Measurements from ENCODE around the gene POLR2J3. TPM values are rescaled to one million over a fixed set of nuclear protein-coding genes. Genes with fewer than 3 reads are reported as not detected.
"Not testable (repeated sequence)": the region's sequence is repeated elsewhere in the genome, so short reads cannot be mapped to it uniquely, and the experiment has no call there.

Gene POLR2J3
- total and polyA plus RNA-seq, 2 of the 8 experiments (the other 6 are each of a cell fraction or from before 2014, with no cell fraction given): 18.7 to 24.6 TPM

GRCh38 chr7:102583495-102583894, 11.1 kb upstream of the POLR2J3 start:
- H3K4me3 ChIP-seq (ENCODE audit: extremely low read depth in 1 of 4, insufficient read depth in 2 of 4, low read depth in 3 of 4, low read length in 4 of 4); H2BK120ac ChIP-seq (replicated peaks; ENCODE audit: low read depth, low read length); H2BK20ac ChIP-seq (ENCODE audit: low read length); H3K36me3 ChIP-seq (ENCODE audit: control insufficient read depth in 2 of 4, insufficient read depth in 4 of 4, low read length in 3 of 4); H2AFZ ChIP-seq (ENCODE audit: low read length); H2BK12ac ChIP-seq (ENCODE audit: low read depth, low read length); H3K79me2 ChIP-seq (ENCODE audit: control insufficient read depth in 1 of 2, insufficient read depth in 2 of 2, low read length in 2 of 2); H3K9ac ChIP-seq (replicated peaks in 1 of 4; ENCODE audit: extremely low read depth in 1 of 4, low read depth in 3 of 4, low read length in 3 of 4); H3K14ac ChIP-seq (ENCODE audit: insufficient read length); H3K9me3 ChIP-seq (ENCODE audit: insufficient read depth in 2 of 2, low read depth in 1 of 2, low read length in 1 of 2); H4K8ac ChIP-seq (ENCODE audit: extremely low read depth, insufficient read depth, low read length); H3K27ac ChIP-seq (ENCODE audit: low read depth, low read length); DNase-seq (ENCODE audit: low read depth in 1 of 2, low spot score in 2 of 2); H3K4ac ChIP-seq (replicated peaks; ENCODE audit: insufficient read length, low read depth, low read length); H4K5ac ChIP-seq (ENCODE audit: insufficient read length, low read depth, low read length); H3K23me2 ChIP-seq (ENCODE audit: low read depth, low read length); H3K27me3 ChIP-seq (replicated peaks in 1 of 4; ENCODE audit: control insufficient read depth in 3 of 4, extremely low read depth in 1 of 4, insufficient read depth in 3 of 4, low read length in 3 of 4); H3K18ac ChIP-seq (ENCODE audit: extremely low read depth, low read length); H2BK5ac ChIP-seq (ENCODE audit: low read depth, low read length); POLR2A ChIA-PET (ENCODE audit: partially characterized antibody); H3K4me1 ChIP-seq (replicated peaks in 1 of 4; ENCODE audit: control insufficient read depth in 3 of 4, insufficient read depth in 4 of 4, low read length in 3 of 4); H3K4me2 ChIP-seq (ENCODE audit: insufficient read depth in 1 of 2, low read depth in 2 of 2, low read length in 2 of 2); H2BK15ac ChIP-seq (ENCODE audit: low read length); H4K20me1 ChIP-seq (replicated peaks in 1 of 2; ENCODE audit: control insufficient read depth in 1 of 2, insufficient read depth in 2 of 2, low read length in 2 of 2); H3K79me1 ChIP-seq (ENCODE audit: low read depth, low read length); H3K23ac ChIP-seq (ENCODE audit: insufficient read length); H4K91ac ChIP-seq (replicated peaks; ENCODE audit: insufficient read length, low read length); H3K56ac ChIP-seq (replicated peaks; ENCODE audit: insufficient read length, low read depth, low read length); H2AK5ac ChIP-seq (ENCODE audit: low read depth, low read length); FAIRE-seq; CTCF ChIA-PET (ENCODE audit: partially characterized antibody): not testable (repeated sequence)
- no CpG with 5 or more reads among the region's 5 CpGs for WGBS, 2 experiments (ENCODE audit: extremely low coverage in 1 of 2, insufficient coverage in 1 of 2, insufficient read length in 1 of 2, insufficient replicate concordance in 2 of 2, low coverage in 1 of 2, low lambda C conversion rate in 2 of 2, missing lambda C conversion rate in 1 of 2)

DNA sequence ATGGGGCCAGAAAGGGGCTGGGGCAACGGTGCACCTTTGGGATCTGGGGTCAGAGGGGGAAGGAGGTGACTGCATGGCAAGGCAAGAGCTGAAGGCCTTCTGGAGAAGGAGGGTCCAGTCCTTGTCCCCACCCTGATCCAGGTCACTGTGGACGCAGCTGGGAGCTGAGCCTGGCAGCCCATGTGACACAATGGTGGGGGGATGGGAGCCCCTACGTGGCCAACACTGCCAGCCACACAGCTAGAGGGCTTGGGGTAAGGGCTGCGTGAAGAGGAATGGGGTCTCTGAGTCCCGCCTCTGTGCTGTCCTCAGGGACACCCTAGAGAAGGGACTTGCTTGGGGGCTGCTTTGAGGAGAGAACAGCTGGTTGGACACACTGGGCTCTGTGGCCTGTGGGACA, 9.3 kb upstream of the POLR2J3 start:
- H4K5ac ChIP-seq (ENCODE audit: insufficient read length, low read depth, low read length); H3K9ac ChIP-seq (replicated peaks in 1 of 4; ENCODE audit: extremely low read depth in 1 of 4, low read depth in 3 of 4, low read length in 3 of 4); H4K20me1 ChIP-seq (replicated peaks in 1 of 2; ENCODE audit: control insufficient read depth in 1 of 2, insufficient read depth in 2 of 2, low read length in 2 of 2); H2BK12ac ChIP-seq (ENCODE audit: low read depth, low read length); H2AK5ac ChIP-seq (ENCODE audit: low read depth, low read length); H2BK120ac ChIP-seq (replicated peaks; ENCODE audit: low read depth, low read length); H3K4ac ChIP-seq (replicated peaks; ENCODE audit: insufficient read length, low read depth, low read length); H3K4me2 ChIP-seq (ENCODE audit: insufficient read depth in 1 of 2, low read depth in 2 of 2, low read length in 2 of 2); H4K91ac ChIP-seq (replicated peaks; ENCODE audit: insufficient read length, low read length); H3K4me3 ChIP-seq (ENCODE audit: extremely low read depth in 1 of 4, insufficient read depth in 2 of 4, low read depth in 3 of 4, low read length in 4 of 4); H3K36me3 ChIP-seq (ENCODE audit: control insufficient read depth in 2 of 4, insufficient read depth in 4 of 4, low read length in 3 of 4); H3K27me3 ChIP-seq (replicated peaks in 1 of 4; ENCODE audit: control insufficient read depth in 3 of 4, extremely low read depth in 1 of 4, insufficient read depth in 3 of 4, low read length in 3 of 4); H3K18ac ChIP-seq (ENCODE audit: extremely low read depth, low read length); H3K4me1 ChIP-seq (replicated peaks in 1 of 4; ENCODE audit: control insufficient read depth in 3 of 4, insufficient read depth in 4 of 4, low read length in 3 of 4); POLR2A ChIA-PET (ENCODE audit: partially characterized antibody); H3K23me2 ChIP-seq (ENCODE audit: low read depth, low read length); H3K9me3 ChIP-seq (ENCODE audit: insufficient read depth in 2 of 2, low read depth in 1 of 2, low read length in 1 of 2); H3K27ac ChIP-seq (ENCODE audit: low read depth, low read length); H3K79me2 ChIP-seq (ENCODE audit: control insufficient read depth in 1 of 2, insufficient read depth in 2 of 2, low read length in 2 of 2); CTCF ChIA-PET (ENCODE audit: partially characterized antibody); H3K23ac ChIP-seq (ENCODE audit: insufficient read length); H2BK20ac ChIP-seq (ENCODE audit: low read length); H2AFZ ChIP-seq (ENCODE audit: low read length); H2BK15ac ChIP-seq (ENCODE audit: low read length); H3K14ac ChIP-seq (ENCODE audit: insufficient read length); H2BK5ac ChIP-seq (ENCODE audit: low read depth, low read length); H3K79me1 ChIP-seq (ENCODE audit: low read depth, low read length); H3K56ac ChIP-seq (replicated peaks; ENCODE audit: insufficient read length, low read depth, low read length); H4K8ac ChIP-seq (ENCODE audit: extremely low read depth, insufficient read depth, low read length); FAIRE-seq; DNase-seq (ENCODE audit: low read depth in 1 of 2, low spot score in 2 of 2): not testable (repeated sequence)
- no CpG with 5 or more reads among the region's 5 CpGs for WGBS, 2 experiments (ENCODE audit: extremely low coverage in 1 of 2, insufficient coverage in 1 of 2, insufficient read length in 1 of 2, insufficient replicate concordance in 2 of 2, low coverage in 1 of 2, low lambda C conversion rate in 2 of 2, missing lambda C conversion rate in 1 of 2)
